Keratinocyte (primary cell): ENCODE measurements around the gene FSTL3. TPM values are rescaled to one million over a fixed set of nuclear protein-coding genes. Genes with fewer than 3 reads are reported as not detected.

Experiments used
- DNase-seq: peaks from one replicate; pipeline ENCODE4 v3.0.0-alpha.2; 2011; ENCODE audit warnings: low read depth, missing footprints, low spot score
- FAIRE-seq: peaks from 2 replicates; lab custom pipeline; 2011; peaks lifted over from hg19 to GRCh38; lab: Jason Lieb, UNC
- H2AFZ ChIP-seq: 2 replicates; pipeline ENCODE4 v1.6.0; 2012; ENCODE audit warnings: low read length, control low read depth, inconsistent platforms; ENCODE audit not compliant: control insufficient read depth
- H3K27ac ChIP-seq: 2 replicates; pipeline ENCODE4 v1.5.1; 2011; ENCODE audit warnings: low read length; ENCODE audit not compliant: control insufficient read depth, insufficient read depth
- H3K27me3 ChIP-seq: 3 replicates; pipeline ENCODE4 v1.6.0; 2011; ENCODE audit warnings: low read length; ENCODE audit not compliant: control insufficient read depth, insufficient read depth; ENCODE audit errors: extremely low read depth
- H3K36me3 ChIP-seq, 2 experiments: 2 replicates in 1 of 2; 3 replicates in 1 of 2; pipeline ENCODE4 v1.5.1; 2011; ENCODE audit warnings: low read length in 2 of 2, mild to moderate bottlenecking in 1 of 2; ENCODE audit not compliant: control insufficient read depth in 2 of 2, insufficient read depth in 2 of 2; ENCODE audit errors: extremely low read depth in 1 of 2
- H3K4me1 ChIP-seq: 3 replicates; pipeline ENCODE4 v1.5.1; 2011; ENCODE audit warnings: low read length; ENCODE audit not compliant: control insufficient read depth, insufficient read depth; ENCODE audit errors: extremely low read depth
- H3K4me2 ChIP-seq: 3 replicates; pipeline ENCODE4 v1.6.0; 2011; ENCODE audit warnings: low read depth, low read length; ENCODE audit not compliant: control insufficient read depth, insufficient read depth; ENCODE audit errors: extremely low read depth
- H3K4me3 ChIP-seq, 3 experiments: fragments of 200-600 bp in 1 of 3; sonication (generic) in 1 of 3; 2 replicates in 2 of 3; 3 replicates in 1 of 3; pipeline ENCODE4 v1.5.1; 2011 to 2016; ENCODE audit warnings: low read length in 3 of 3, mild to moderate bottlenecking in 3 of 3, control low read depth in 2 of 3, inconsistent platforms in 1 of 3, low read depth in 1 of 3, mixed read lengths in 1 of 3, mixed run types in 1 of 3, moderate library complexity in 1 of 3; ENCODE audit not compliant: control insufficient read depth in 2 of 3, insufficient read depth in 2 of 3; ENCODE audit errors: extremely low read depth in 1 of 3
- H3K79me2 ChIP-seq: 2 replicates; pipeline ENCODE4 v1.6.0; 2012; ENCODE audit warnings: low read length; ENCODE audit not compliant: control insufficient read depth, insufficient read depth
- H3K9ac ChIP-seq: 3 replicates; pipeline ENCODE4 v1.6.0; 2011; ENCODE audit warnings: low read length; ENCODE audit not compliant: control insufficient read depth, insufficient read depth; ENCODE audit errors: extremely low read depth
- H3K9me1 ChIP-seq: 3 replicates; pipeline ENCODE4 v1.6.0; 2011; ENCODE audit warnings: low read length; ENCODE audit not compliant: control insufficient read depth, insufficient read depth; ENCODE audit errors: extremely low read depth
- H3K9me3 ChIP-seq: 2 replicates; pipeline ENCODE4 v1.5.1; 2012; ENCODE audit warnings: low read depth, low read length; ENCODE audit not compliant: control insufficient read depth
- H4K20me1 ChIP-seq: 3 replicates; pipeline ENCODE4 v1.6.0; 2011; ENCODE audit warnings: low read length; ENCODE audit not compliant: control insufficient read depth, insufficient read depth; ENCODE audit errors: extremely low read depth
- EZH2 ChIP-seq: IDR thresholded peaks from one replicate; pipeline ENCODE4 v1.6.1; 2012; ENCODE audit warnings: inconsistent platforms, mild to moderate bottlenecking, low read length, moderate library complexity
- dilution Hi-C: fragments of 300-500 bp; cut with MboI; formaldehyde crosslinking; loops from one replicate; pipeline ENCODE4 v1.7.0; 2020; ENCODE audit warnings: low sequenced_read_pairs; ENCODE audit not compliant: extremely low pct_ligation_motif_present
- polyA plus RNA-seq, 5 experiments: library from polyadenylated mRNA; depleted of rRNA in 3 of 5; stranded (reverse) in 3 of 5; stranded (forward) in 1 of 5; unstranded in 1 of 5; fragments of >200 nt; gene quantifications; 1 replicate in 1 of 5; 2 replicates in 3 of 5; 3 replicates in 1 of 5; pipeline versions ENCODE4 v1.2.1 to v1.2.3, GENCODE V29; 2011 to 2012; ENCODE audit warnings: missing spikeins in 2 of 5, low read depth in 1 of 5, low replicate concordance in 1 of 5
- TF ChIP-seq, protein P1 (sequence below), 3 experiments: IDR thresholded peaks in 1 of 3; conservative IDR thresholded peaks in 1 of 3; optimal IDR thresholded peaks in 1 of 3; 2 replicates in 2 of 3; 3 replicates in 1 of 3; pipeline versions ENCODE3 to v1.5.1; 2011; ENCODE audit warnings: low read length in 3 of 3, mild to moderate bottlenecking in 3 of 3, moderate library complexity in 2 of 3, control low read depth in 1 of 3, inconsistent platforms in 1 of 3; ENCODE audit not compliant: insufficient read depth in 2 of 3; ENCODE audit errors: extremely low read depth in 1 of 3

FSTL3 gene
- polyA plus RNA-seq, 1 donor (not counting 4 experiments of a cell fraction or from before 2014, with no cell fraction given), result 54.4 TPM

DNA sequence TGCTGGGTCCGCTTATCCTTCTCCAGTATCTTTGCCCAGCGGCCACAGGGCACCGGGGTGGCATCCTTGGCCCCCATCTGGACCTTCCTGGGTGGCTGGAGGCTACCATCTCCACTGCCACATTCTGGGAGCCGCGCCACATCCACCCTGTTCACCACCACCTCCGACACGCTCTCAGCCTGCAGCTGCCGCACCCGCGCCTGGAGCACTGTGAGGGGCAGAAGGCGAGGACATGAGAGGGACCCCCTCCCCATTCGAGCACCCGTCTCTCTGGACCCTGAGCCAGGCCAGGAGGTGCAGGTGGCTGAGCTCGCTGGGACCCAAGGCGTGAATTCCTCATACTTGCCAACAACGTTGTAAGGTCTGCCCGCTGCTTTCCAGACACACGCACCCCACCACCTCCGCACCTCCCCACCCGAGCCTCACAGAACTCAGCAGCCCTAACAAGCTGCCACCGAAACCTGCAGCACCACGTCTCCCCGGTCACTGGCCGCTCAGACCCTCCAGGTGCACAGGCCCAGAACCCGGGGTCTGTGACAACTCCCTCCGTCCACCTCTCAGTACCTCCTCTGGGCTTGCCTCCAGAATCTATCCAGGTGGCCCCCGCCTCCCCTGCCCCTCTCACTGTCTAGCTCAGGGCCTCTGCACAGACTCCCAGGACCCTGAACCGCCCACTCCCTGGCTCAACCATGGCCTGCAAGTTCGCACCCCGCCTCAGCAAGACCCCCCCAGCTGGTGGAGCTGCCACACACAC, 46.1 kb upstream of the FSTL3 start:
- no peak overlapping the region for H3K4me3 ChIP-seq
- peaks cover 24% of the 10 kb centered on the region for H3K4me1 ChIP-seq
- H3K9me1 ChIP-seq, result no peaks in the 10 kb centered on the region
- no peak overlapping the region for H3K9ac ChIP-seq
- no peak overlapping the region for H2AFZ ChIP-seq
- peaks cover 4 to 13% of the 10 kb centered on the region in 2 experiments for H3K36me3 ChIP-seq
- no peaks in the 10 kb centered on the region for H3K9me3 ChIP-seq
- DNase-seq, result no peak
- TF ChIP-seq, protein P1, sequence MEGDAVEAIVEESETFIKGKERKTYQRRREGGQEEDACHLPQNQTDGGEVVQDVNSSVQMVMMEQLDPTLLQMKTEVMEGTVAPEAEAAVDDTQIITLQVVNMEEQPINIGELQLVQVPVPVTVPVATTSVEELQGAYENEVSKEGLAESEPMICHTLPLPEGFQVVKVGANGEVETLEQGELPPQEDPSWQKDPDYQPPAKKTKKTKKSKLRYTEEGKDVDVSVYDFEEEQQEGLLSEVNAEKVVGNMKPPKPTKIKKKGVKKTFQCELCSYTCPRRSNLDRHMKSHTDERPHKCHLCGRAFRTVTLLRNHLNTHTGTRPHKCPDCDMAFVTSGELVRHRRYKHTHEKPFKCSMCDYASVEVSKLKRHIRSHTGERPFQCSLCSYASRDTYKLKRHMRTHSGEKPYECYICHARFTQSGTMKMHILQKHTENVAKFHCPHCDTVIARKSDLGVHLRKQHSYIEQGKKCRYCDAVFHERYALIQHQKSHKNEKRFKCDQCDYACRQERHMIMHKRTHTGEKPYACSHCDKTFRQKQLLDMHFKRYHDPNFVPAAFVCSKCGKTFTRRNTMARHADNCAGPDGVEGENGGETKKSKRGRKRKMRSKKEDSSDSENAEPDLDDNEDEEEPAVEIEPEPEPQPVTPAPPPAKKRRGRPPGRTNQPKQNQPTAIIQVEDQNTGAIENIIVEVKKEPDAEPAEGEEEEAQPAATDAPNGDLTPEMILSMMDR (optimal IDR thresholded peaks at IDR 0.05 in 1 of 3, IDR thresholded peaks at IDR 0.05 in 1 of 3, conservative IDR thresholded peaks at IDR 0.05 in 1 of 3; ENCODE audit: extremely low read depth in 1 of 3, insufficient read depth in 2 of 3, low read length in 3 of 3), result no peak
- no peak for TF ChIP-seq EZH2
- H3K27ac ChIP-seq, result no peak overlapping the region
- H3K79me2 ChIP-seq, result peaks cover 16% of the 10 kb centered on the region
- no peak overlapping the region for H3K4me2 ChIP-seq
- dilution Hi-C loops, result no loop called here
- no peaks in the 10 kb centered on the region for H3K27me3 ChIP-seq
- H4K20me1 ChIP-seq, result no peaks in the 10 kb centered on the region
- FAIRE-seq, result no peak

DNA sequence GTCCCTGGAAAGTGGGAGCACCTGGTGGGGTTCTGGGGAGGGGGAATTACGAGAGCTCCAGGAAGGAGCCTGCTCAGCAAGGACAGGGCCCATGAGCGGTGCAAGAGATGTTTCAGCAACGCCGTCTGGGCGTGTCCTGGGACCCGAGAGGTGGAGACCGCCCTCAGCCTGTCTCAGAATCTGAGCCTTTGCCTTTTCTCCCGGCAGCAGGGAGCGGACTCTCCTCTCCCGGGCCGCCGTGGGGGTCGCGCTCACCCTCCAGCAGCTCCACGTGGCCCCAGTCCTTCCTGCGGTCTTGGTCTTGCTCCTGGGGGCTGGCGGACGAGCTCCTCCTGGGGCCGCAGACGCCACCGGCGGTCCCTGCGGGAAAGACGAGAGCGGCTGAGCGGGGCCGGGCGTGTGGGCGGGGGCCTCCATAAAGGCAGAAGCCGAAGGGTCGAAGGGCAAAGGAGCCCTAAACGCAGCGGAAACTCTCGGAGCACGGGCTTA, 43.6 kb upstream of the FSTL3 start:
- dilution Hi-C loops, result no loop called here
- peak overlapping the region; percentile 41 for H2AFZ ChIP-seq

More for the DNA sequence above, 43.6 kb upstream of the FSTL3 start:
- Histone ChIP-seq H3K4me2 (peak overlapping the region; percentile 84), H3K36me3 (peaks cover 4 to 7% of the 10 kb centered on the region in 2 experiments), H3K27ac (peak overlapping the region; percentile 66), H3K27me3 (no peaks in the 10 kb centered on the region), H3K9me1 (no peaks in the 10 kb centered on the region), H3K9ac (peak overlapping the region; percentile 86), H3K9me3 (no peaks in the 10 kb centered on the region), H3K4me1 (peaks cover 15% of the 10 kb centered on the region), H3K4me3 (peak overlapping the region; percentile 76 to 87 (median 85)), H3K79me2 (peaks cover 16% of the 10 kb centered on the region), H4K20me1 (no peaks in the 10 kb centered on the region)
- FAIRE-seq (no peak), DNase-seq (no peak)
- TF ChIP-seq, protein P1 (optimal IDR thresholded peaks at IDR 0.05 in 1 of 3, IDR thresholded peaks at IDR 0.05 in 1 of 3, conservative IDR thresholded peaks at IDR 0.05 in 1 of 3; ENCODE audit: extremely low read depth in 1 of 3, insufficient read depth in 2 of 3, low read length in 3 of 3), result no peak
- TF ChIP-seq EZH2, result no peak
